Fibroblast of lung (primary cell): ENCODE data around the gene CNDP1. TPM values are rescaled to one million over a fixed set of nuclear protein-coding genes. Genes with fewer than 3 reads are reported as not detected.

Source experiments
- DNase-seq, 2 donors: peaks; one replicate each; pipeline versions ENCODE4 v3.0.0 to v3.0.0-alpha.2; 2010; ENCODE audit warnings: low read depth in 2 of 2
- H2AFZ ChIP-seq: 2 replicates; pipeline ENCODE4 v1.5.1; 2012; ENCODE audit warnings: low read length, control low read depth, inconsistent platforms
- H3K27ac ChIP-seq: 2 replicates; pipeline ENCODE4 v1.5.1; 2011; ENCODE audit warnings: low read length, control low read depth; ENCODE audit not compliant: insufficient read depth
- H3K27me3 ChIP-seq: 2 replicates; pipeline ENCODE4 v1.5.1; 2011; ENCODE audit warnings: mild to moderate bottlenecking, low read length; ENCODE audit not compliant: control insufficient read depth, insufficient read depth
- H3K36me3 ChIP-seq: 2 replicates; pipeline ENCODE4 v1.5.1; 2011; ENCODE audit warnings: low read length; ENCODE audit not compliant: control insufficient read depth, insufficient read depth
- H3K4me1 ChIP-seq: 2 replicates; pipeline ENCODE4 v1.5.1; 2011; ENCODE audit warnings: low read length; ENCODE audit not compliant: control insufficient read depth, insufficient read depth; ENCODE audit errors: extremely low read depth
- H3K4me2 ChIP-seq: 2 replicates; pipeline ENCODE4 v1.5.1; 2011; ENCODE audit warnings: low read length, control low read depth; ENCODE audit not compliant: insufficient read depth; ENCODE audit errors: extremely low read depth
- H3K4me3 ChIP-seq, 4 experiments: fragments of 200-600 bp in 1 of 4; sonication (generic) in 1 of 4; replicated peaks in 1 of 4; 2 replicates each; pipeline ENCODE4 v1.5.1; 2011 to 2016; ENCODE audit warnings: low read length in 4 of 4, low read depth in 3 of 4, mild to moderate bottlenecking in 3 of 4, control low read depth in 2 of 4, inconsistent platforms in 1 of 4, mixed read lengths in 1 of 4; ENCODE audit not compliant: insufficient read depth in 1 of 4; ENCODE audit errors: control extremely low read depth in 1 of 4
- H3K79me2 ChIP-seq: 2 replicates; pipeline ENCODE4 v1.5.1; 2012; ENCODE audit warnings: mild to moderate bottlenecking, low read length, inconsistent platforms; ENCODE audit not compliant: control insufficient read depth, insufficient read depth
- H3K9ac ChIP-seq: 2 replicates; pipeline ENCODE4 v1.5.1; 2011; ENCODE audit warnings: mild to moderate bottlenecking, low read length, control low read depth; ENCODE audit not compliant: insufficient read depth
- H3K9me3 ChIP-seq: 2 replicates; pipeline ENCODE4 v1.5.1; 2012; ENCODE audit warnings: low read depth, low read length; ENCODE audit not compliant: control insufficient read depth, insufficient read depth
- H4K20me1 ChIP-seq: 2 replicates; pipeline ENCODE4 v1.5.1; 2011; ENCODE audit warnings: low read length; ENCODE audit not compliant: control insufficient read depth, insufficient read depth; ENCODE audit errors: extremely low read depth
- EZH2 ChIP-seq: IDR thresholded peaks from 2 replicates; pipeline ENCODE4 v1.5.1; 2012; ENCODE audit warnings: low read length, control low read depth, mild to moderate bottlenecking; ENCODE audit errors: missing control alignments
- polyA plus RNA-seq, 2 donors: library from polyadenylated mRNA; depleted of rRNA in 1 of 2; stranded (reverse) in 1 of 2; unstranded in 1 of 2; fragments of >200 nt; gene quantifications; 2 replicates each; pipeline ENCODE4 v1.2.1, GENCODE V29; 2011 to 2012; ENCODE audit warnings: missing spikeins in 1 of 2
- total RNA-seq: library from RNA; depleted of rRNA; stranded (reverse); fragments of >200 nt; gene quantifications from 2 replicates; pipeline ENCODE4 v1.2.1, GENCODE V29; 2014
- TF ChIP-seq, protein P1 (sequence below), 2 donors: IDR thresholded peaks in 1 of 2; conservative IDR thresholded peaks in 1 of 2; 1 replicate in 1 of 2; 2 replicates in 1 of 2; pipeline ENCODE4 v1.5.1; 2011 to 2012; ENCODE audit warnings: low read length in 2 of 2, control low read depth in 1 of 2, inconsistent platforms in 1 of 2, low read depth in 1 of 2, mild to moderate bottlenecking in 1 of 2

Gene CNDP1
- total and polyA plus RNA-seq, 2 donors (not counting 1 experiment from before 2014, with no cell fraction given) = not detected

DNA sequence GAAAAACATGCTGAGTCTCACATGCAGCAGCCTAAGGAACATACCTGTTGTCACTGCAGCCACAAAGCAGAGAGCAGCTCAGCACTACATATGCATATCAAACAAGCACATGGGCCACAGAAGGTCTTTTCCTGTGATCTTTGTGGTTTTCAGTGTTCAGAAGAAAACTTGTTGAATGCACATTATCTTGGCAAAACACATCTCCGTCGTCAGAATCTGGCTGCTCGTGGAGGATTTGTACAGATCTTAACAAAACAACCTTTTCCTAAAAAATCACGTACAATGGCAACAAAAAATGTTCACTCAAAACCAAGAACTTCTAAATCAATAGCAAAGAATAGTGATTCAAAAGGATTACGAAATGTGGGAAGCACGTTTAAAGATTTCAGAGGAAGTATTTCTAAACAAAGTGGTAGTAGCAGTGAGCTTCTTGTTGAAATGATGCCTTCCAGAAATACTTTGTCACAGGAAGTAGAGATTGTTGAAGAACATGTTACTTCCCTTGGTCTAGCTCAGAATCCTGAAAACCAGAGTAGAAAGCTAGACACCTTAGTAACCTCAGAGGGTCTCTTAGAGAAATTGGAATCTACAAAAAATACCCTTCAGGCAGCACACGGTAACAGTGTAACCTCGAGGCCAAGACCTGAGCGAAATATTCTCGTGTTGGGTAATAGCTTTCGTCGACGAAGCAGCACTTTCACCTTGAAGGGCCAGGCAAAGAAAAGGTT lies 97.5 kb downstream of the CNDP1 start:
- no peak overlapping the region for H3K9ac ChIP-seq
- DNase-seq = peak; percentile 45 to 76
- H3K4me2 ChIP-seq = peak overlapping the region; percentile 72
- TF ChIP-seq EZH2 = no peak
- TF ChIP-seq, protein P1, sequence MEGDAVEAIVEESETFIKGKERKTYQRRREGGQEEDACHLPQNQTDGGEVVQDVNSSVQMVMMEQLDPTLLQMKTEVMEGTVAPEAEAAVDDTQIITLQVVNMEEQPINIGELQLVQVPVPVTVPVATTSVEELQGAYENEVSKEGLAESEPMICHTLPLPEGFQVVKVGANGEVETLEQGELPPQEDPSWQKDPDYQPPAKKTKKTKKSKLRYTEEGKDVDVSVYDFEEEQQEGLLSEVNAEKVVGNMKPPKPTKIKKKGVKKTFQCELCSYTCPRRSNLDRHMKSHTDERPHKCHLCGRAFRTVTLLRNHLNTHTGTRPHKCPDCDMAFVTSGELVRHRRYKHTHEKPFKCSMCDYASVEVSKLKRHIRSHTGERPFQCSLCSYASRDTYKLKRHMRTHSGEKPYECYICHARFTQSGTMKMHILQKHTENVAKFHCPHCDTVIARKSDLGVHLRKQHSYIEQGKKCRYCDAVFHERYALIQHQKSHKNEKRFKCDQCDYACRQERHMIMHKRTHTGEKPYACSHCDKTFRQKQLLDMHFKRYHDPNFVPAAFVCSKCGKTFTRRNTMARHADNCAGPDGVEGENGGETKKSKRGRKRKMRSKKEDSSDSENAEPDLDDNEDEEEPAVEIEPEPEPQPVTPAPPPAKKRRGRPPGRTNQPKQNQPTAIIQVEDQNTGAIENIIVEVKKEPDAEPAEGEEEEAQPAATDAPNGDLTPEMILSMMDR (conservative IDR thresholded peaks at IDR 0.05 in 1 of 2, IDR thresholded peaks at IDR 0.05 in 1 of 2; ENCODE audit: low read depth in 1 of 2, low read length in 2 of 2) = no peak
- peaks cover 7% of the 10 kb centered on the region for H3K4me1 ChIP-seq
- no peaks in the 10 kb centered on the region for H4K20me1 ChIP-seq
- H3K79me2 ChIP-seq = no peaks in the 10 kb centered on the region
- no peaks in the 10 kb centered on the region for H3K27me3 ChIP-seq
- no peaks in the 10 kb centered on the region for H3K9me3 ChIP-seq
- H3K36me3 ChIP-seq = peaks cover 2% of the 10 kb centered on the region
- H3K27ac ChIP-seq = peak overlapping the region; percentile 18
- H3K4me3 ChIP-seq = peak overlapping the region in 1 of 4 experiments; percentile 1
- no peak overlapping the region for H2AFZ ChIP-seq

DNA sequence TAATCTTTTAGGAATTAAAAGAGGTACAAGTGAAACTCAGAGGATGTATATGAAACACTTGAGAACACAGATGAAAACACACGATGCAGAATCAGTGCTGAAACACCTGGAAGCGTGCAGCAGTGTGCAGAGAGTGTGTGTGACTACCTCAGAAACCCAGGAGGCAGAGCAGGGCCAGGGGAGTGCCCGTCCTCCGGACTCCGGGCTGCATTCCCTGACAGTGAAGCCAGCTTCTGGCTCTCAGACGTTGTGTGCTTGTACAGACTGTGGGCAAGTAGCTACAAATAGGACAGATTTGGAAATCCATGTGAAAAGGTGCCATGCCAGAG lies 98.0 kb downstream of the CNDP1 start:
- H3K27ac ChIP-seq = no peak overlapping the region
- peaks cover 7% of the 10 kb centered on the region for H3K4me1 ChIP-seq
- H2AFZ ChIP-seq = no peak overlapping the region
- no peak overlapping the region for H3K9ac ChIP-seq
- no peak for DNase-seq
- no peaks in the 10 kb centered on the region for H3K27me3 ChIP-seq
- TF ChIP-seq EZH2 = no peak
- TF ChIP-seq, protein P1 (conservative IDR thresholded peaks at IDR 0.05 in 1 of 2, IDR thresholded peaks at IDR 0.05 in 1 of 2; ENCODE audit: low read depth in 1 of 2, low read length in 2 of 2) = no peak
- H3K4me2 ChIP-seq = no peak overlapping the region
- H3K4me3 ChIP-seq = no peak overlapping the region
- no peaks in the 10 kb centered on the region for H4K20me1 ChIP-seq
- peaks cover 2% of the 10 kb centered on the region for H3K36me3 ChIP-seq
- H3K9me3 ChIP-seq = no peaks in the 10 kb centered on the region
- no peaks in the 10 kb centered on the region for H3K79me2 ChIP-seq

DNA sequence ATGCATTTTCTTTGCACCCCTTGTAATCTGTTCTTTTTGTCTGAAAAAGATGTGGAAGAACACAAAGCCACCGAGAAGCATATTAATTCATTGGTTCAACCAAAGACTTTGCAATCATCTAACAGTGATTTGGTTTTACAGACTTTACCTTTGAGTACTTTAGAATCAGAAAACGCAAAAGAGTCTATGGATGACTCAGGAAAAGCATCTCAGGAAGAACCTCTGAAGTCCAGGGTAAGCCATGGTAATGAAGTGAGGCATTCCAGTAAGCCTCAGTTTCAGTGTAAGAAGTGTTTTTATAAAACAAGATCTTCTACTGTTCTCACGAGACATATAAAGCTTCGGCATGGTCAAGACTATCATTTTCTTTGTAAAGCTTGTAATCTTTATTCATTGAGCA lies 98.6 kb downstream of the CNDP1 start:
- no peak for DNase-seq

More for the DNA sequence above, 98.6 kb downstream of the CNDP1 start:
- no peaks in the 10 kb centered on the region for H4K20me1 ChIP-seq
- no peak overlapping the region for H3K9ac ChIP-seq
- no peaks in the 10 kb centered on the region for H3K79me2 ChIP-seq
- H3K36me3 ChIP-seq = peaks cover 2% of the 10 kb centered on the region
- no peaks in the 10 kb centered on the region for H3K27me3 ChIP-seq
- TF ChIP-seq, protein P1 (conservative IDR thresholded peaks at IDR 0.05 in 1 of 2, IDR thresholded peaks at IDR 0.05 in 1 of 2; ENCODE audit: low read depth in 1 of 2, low read length in 2 of 2) = no peak
- no peak for TF ChIP-seq EZH2
- H3K4me2 ChIP-seq = no peak overlapping the region
- no peaks in the 10 kb centered on the region for H3K9me3 ChIP-seq
- no peak overlapping the region for H2AFZ ChIP-seq
- peaks cover 7% of the 10 kb centered on the region for H3K4me1 ChIP-seq
- H3K4me3 ChIP-seq = no peak overlapping the region
- H3K27ac ChIP-seq = no peak overlapping the region
